ENCODE results near the gene LRRK1. TPM values are rescaled to one million over a fixed set of nuclear protein-coding genes. Genes with fewer than 3 reads are reported as not detected.

LRRK1 gene
- total and polyA plus RNA-seq, 2 experiments from 2014 or later, result 6.2 to 6.4 TPM

- Histone ChIP-seq H3K79me2 (ENCODE audit: insufficient read depth) (peaks cover 20% of the 10 kb centered on the region; the same call in 1 of the 2 replicates), H2AFZ (no peak overlapping the region), H4K20me1 (ENCODE audit: insufficient read depth) (no peaks in the 10 kb centered on the region), H3K27ac (no peak overlapping the region), H3K9ac (no peak overlapping the region), H3K9me2 (ENCODE audit: insufficient read depth) (no peaks in the 10 kb centered on the region), H3K36me3 (ENCODE audit: low read depth) (peaks cover 6% of the 10 kb centered on the region; the same call in 1 of the 2 replicates), H3K4me3 (no peak overlapping the region), H3K9me3 (ENCODE audit: low read depth) (no peaks in the 10 kb centered on the region), H3K4me1 (ENCODE audit: insufficient read depth) (no peaks in the 10 kb centered on the region), H3K4me2 (ENCODE audit: unreplicated experiment) (no peak overlapping the region), H3F3A (ENCODE audit: insufficient read depth) (no peaks in the 10 kb centered on the region), H3K27me3 (replicated peaks; ENCODE audit: insufficient read depth) (no peaks in the 10 kb centered on the region)
- WGBS, 2 experiments (ENCODE audit: low coverage in 1 of 2, low lambda C conversion rate in 2 of 2, missing lambda C conversion rate in 2 of 2), result 96 to 99% methylated on average over 8 of the region's 8 CpGs
- in situ Hi-C loops (cut with MboI), result no loop called here
- no peak for DNase-seq
- TF ChIP-seq EZH2phosphoT487 (IDR thresholded peaks at IDR 0.05; ENCODE audit: insufficient read depth, low read depth), result no peak
- TF ChIP-seq EZH2 (IDR thresholded peaks at IDR 0.05; ENCODE audit: insufficient read depth, poor library complexity, severe bottlenecking), result no peak
Observed at GRCh38 chr15:100925480-100925879, 6.3 kb downstream of the LRRK1 start.

GRCh38 chr15:100926258-100926657 is 7.1 kb downstream of the LRRK1 start:
- 92% methylated on average over 11 of the region's 11 CpGs for WGBS, 2 experiments (ENCODE audit: low coverage in 1 of 2, low lambda C conversion rate in 2 of 2, missing lambda C conversion rate in 2 of 2)
- H3K4me1 ChIP-seq (ENCODE audit: insufficient read depth), result no peaks in the 10 kb centered on the region
- no peak overlapping the region for H3K4me3 ChIP-seq
- TF ChIP-seq EZH2phosphoT487 (IDR thresholded peaks at IDR 0.05; ENCODE audit: insufficient read depth, low read depth) (no peak), EZH2 (IDR thresholded peaks at IDR 0.05; ENCODE audit: insufficient read depth, poor library complexity, severe bottlenecking) (no peak)
- in situ Hi-C loops (cut with MboI), result no loop called here
- no peaks in the 10 kb centered on the region for H4K20me1 ChIP-seq (ENCODE audit: insufficient read depth)
- H3K9me2 ChIP-seq (ENCODE audit: insufficient read depth), result no peaks in the 10 kb centered on the region
- H3K4me2 ChIP-seq (ENCODE audit: unreplicated experiment), result no peak overlapping the region
- no peaks in the 10 kb centered on the region for H3F3A ChIP-seq (ENCODE audit: insufficient read depth)
- H2AFZ ChIP-seq, result no peak overlapping the region
- H3K27me3 ChIP-seq (replicated peaks; ENCODE audit: insufficient read depth), result no peaks in the 10 kb centered on the region
- no peaks in the 10 kb centered on the region for H3K9me3 ChIP-seq (ENCODE audit: low read depth)
- H3K79me2 ChIP-seq (ENCODE audit: insufficient read depth), result peaks cover 16% of the 10 kb centered on the region; the same call in 1 of the 2 replicates
- DNase-seq, result no peak
- H3K9ac ChIP-seq, result no peak overlapping the region
- peaks cover 6% of the 10 kb centered on the region; the same call in 1 of the 2 replicates for H3K36me3 ChIP-seq (ENCODE audit: low read depth)
- H3K27ac ChIP-seq, result no peak overlapping the region

DNA sequence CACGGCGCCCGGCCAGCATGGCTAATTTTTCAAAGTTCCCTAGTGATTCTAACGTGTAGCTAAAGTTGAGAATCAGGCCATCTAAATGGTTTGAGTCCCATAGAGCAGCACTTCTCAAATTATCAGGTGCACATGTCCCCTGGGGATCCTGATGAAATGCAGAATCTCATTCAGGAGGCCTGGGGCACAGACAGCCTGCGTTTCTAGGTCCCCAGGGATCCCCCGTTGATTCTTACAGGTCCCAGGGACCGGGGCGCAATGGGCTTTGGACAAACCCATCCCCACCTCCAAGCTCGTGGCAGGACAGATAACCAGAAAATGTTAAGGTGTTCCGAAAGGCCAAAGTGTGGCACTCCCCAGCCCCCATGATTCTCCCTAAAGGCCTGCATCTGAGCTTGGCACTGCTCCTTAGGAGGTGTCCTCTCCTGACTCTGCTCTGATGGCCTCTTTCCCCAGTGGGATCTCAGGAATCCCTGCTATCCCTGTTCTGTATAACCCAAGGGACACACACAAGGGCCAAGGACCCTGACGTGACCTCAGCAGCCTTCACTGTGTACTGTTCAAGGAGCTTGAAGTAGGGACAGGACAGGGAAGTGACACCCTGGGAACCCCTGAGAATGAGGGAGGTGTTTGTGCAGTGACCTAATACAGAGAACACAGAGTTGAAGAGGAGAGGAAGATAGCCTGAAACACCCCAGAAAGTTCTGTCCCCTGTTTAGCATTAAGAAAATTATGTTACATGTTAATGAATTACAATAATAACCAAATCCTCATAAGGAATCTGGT is 8.0 kb downstream of the LRRK1 start:
- Histone ChIP-seq H3K9me3 (ENCODE audit: low read depth) (no peaks in the 10 kb centered on the region), H2AFZ (no peak overlapping the region), H3K36me3 (ENCODE audit: low read depth) (peaks cover 6% of the 10 kb centered on the region; the same call in 1 of the 2 replicates), H4K20me1 (ENCODE audit: insufficient read depth) (no peaks in the 10 kb centered on the region), H3K9ac (no peak overlapping the region), H3K27me3 (replicated peaks; ENCODE audit: insufficient read depth) (no peaks in the 10 kb centered on the region), H3K79me2 (ENCODE audit: insufficient read depth) (peaks cover 8% of the 10 kb centered on the region; the same call in 1 of the 2 replicates), H3K4me1 (ENCODE audit: insufficient read depth) (peaks cover under 1% of the 10 kb centered on the region; the same call in 1 of the 2 replicates), H3K4me2 (ENCODE audit: unreplicated experiment) (no peak overlapping the region), H3K4me3 (no peak overlapping the region), H3F3A (ENCODE audit: insufficient read depth) (no peaks in the 10 kb centered on the region), H3K9me2 (ENCODE audit: insufficient read depth) (no peaks in the 10 kb centered on the region), H3K27ac (no peak overlapping the region)
- no peak for DNase-seq
- WGBS, 2 experiments (ENCODE audit: low coverage in 1 of 2, low lambda C conversion rate in 2 of 2, missing lambda C conversion rate in 2 of 2), result 86% methylated on average over 11 of the region's 11 CpGs
- in situ Hi-C loops (cut with MboI), result no loop called here
- no peak for TF ChIP-seq EZH2phosphoT487 (IDR thresholded peaks at IDR 0.05; ENCODE audit: insufficient read depth, low read depth)
- TF ChIP-seq EZH2 (IDR thresholded peaks at IDR 0.05; ENCODE audit: insufficient read depth, poor library complexity, severe bottlenecking), result no peak

- Histone ChIP-seq H2AFZ (no peak overlapping the region), H3K9ac (no peak overlapping the region), H3K4me2 (ENCODE audit: unreplicated experiment) (no peak overlapping the region), H3K9me3 (ENCODE audit: low read depth) (no peaks in the 10 kb centered on the region), H3K36me3 (ENCODE audit: low read depth) (peaks cover 6% of the 10 kb centered on the region; the same call in 1 of the 2 replicates), H4K20me1 (ENCODE audit: insufficient read depth) (no peaks in the 10 kb centered on the region), H3F3A (ENCODE audit: insufficient read depth) (no peaks in the 10 kb centered on the region), H3K4me1 (ENCODE audit: insufficient read depth) (peaks cover 8% of the 10 kb centered on the region; the same call in 1 of the 2 replicates), H3K4me3 (no peak overlapping the region), H3K27ac (no peak overlapping the region), H3K9me2 (ENCODE audit: insufficient read depth) (no peaks in the 10 kb centered on the region), H3K79me2 (ENCODE audit: insufficient read depth) (no peaks in the 10 kb centered on the region), H3K27me3 (replicated peaks; ENCODE audit: insufficient read depth) (no peaks in the 10 kb centered on the region)
- WGBS, 2 experiments (ENCODE audit: low coverage in 1 of 2, low lambda C conversion rate in 2 of 2, missing lambda C conversion rate in 2 of 2), result 96% methylated on average over 13 of the region's 13 CpGs
- no peak for DNase-seq
- in situ Hi-C loops (cut with MboI), result no loop called here
- no peak for TF ChIP-seq EZH2 (IDR thresholded peaks at IDR 0.05; ENCODE audit: insufficient read depth, poor library complexity, severe bottlenecking)
- no peak for TF ChIP-seq EZH2phosphoT487 (IDR thresholded peaks at IDR 0.05; ENCODE audit: insufficient read depth, low read depth)
Observed at GRCh38 chr15:100928632-100929280, 9.6 kb downstream of the LRRK1 start.
